HG02588 (cell line): ENCODE data around the gene GRPEL1.

Source experiments
- ATAC-seq: cut with Tn5 transposase; IDR thresholded peaks from one replicate; pipeline ENCODE4 v1.9.1; 2021; ENCODE audit warnings: mild to moderate bottlenecking, moderate library complexity; ENCODE audit not compliant: unreplicated experiment

The GRPEL1 gene

DNA sequence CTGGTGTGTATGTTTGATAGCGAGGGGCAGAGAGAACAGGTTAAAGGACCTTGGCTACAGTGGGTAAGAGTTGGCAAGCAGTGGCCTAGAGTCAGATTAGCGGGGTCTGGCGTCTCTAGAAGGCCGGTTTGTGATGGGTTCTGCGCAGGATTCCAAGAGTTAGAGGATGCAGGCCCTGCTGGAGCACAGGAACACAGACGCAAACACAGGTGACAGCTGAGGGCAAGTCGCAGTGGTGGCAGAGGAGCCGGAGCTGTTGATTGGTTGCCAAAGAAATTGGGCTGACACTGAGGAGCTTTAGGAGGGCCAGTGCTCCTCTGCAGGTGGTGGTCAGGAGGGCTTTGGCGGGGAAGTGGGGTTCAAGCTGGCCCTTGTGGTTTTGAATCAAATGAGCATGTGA lies 20.9 kb downstream of the GRPEL1 start:
- no peak for ATAC-seq

DNA sequence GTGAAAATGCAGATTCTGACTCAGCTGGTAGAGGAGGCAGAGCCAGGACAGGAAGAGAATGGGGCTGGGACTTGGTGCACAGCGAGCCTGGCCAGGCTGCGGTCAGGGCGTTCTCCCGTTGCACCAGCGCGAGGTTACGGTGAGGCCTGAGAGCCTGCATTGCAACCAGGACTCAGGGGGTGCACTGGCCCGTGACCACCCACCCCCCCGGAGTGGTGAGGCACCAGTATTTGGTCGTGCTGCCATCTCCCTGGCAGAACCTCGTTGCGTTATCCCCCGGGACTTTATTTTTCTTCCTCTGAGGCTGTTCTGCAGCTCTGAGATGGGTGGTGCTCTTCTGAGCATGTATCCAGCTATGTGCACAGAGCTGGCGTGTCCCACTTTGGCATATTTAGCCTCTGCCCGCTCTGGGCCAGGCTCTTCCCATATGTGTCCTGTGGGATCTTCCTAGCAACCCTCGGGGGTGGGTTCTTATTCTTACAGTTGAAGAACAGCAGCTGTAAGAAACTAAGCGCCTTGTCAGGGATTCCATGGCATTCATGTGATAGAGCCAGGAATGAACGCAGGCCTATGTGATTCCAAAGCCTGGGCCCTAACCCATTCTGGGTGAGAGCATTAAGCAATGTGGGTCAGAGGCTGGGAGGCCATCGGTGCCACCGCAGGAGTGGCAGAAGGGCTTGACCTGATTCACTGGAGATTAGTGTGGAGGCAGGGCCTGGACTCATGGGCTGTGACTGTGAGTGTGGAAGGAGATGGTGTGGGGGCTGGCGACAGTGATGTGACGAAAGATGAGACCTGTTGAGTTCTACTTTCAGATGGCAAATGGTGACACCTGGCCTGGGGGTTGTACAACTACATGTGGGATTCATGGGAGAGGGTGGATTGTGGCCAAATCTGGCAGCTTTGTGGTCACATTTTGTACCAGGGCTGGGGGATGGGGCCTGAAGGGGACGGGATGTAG lies 21.6 kb downstream of the GRPEL1 start:
- peak; percentile 19 for ATAC-seq

DNA sequence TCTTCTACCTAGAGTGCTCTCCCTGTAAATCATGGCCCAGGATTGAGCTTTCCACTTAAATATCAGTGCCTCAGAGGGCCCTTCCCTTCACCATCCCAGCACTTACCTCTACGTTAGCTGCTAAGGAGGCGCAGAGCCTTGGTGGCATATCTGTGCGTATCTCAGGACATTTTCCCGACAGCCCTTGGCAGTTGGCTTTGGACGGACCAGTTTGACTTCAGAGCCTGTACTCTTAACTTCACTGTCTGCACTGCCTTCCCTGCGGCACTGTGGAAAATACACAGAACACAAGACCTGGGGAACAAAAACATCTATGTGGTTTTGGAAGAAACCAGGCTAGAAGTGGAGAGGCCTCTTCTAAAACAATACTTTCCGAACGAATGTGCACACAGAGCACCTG lies 22.3 kb downstream of the GRPEL1 start:
- ATAC-seq = no peak

DNA sequence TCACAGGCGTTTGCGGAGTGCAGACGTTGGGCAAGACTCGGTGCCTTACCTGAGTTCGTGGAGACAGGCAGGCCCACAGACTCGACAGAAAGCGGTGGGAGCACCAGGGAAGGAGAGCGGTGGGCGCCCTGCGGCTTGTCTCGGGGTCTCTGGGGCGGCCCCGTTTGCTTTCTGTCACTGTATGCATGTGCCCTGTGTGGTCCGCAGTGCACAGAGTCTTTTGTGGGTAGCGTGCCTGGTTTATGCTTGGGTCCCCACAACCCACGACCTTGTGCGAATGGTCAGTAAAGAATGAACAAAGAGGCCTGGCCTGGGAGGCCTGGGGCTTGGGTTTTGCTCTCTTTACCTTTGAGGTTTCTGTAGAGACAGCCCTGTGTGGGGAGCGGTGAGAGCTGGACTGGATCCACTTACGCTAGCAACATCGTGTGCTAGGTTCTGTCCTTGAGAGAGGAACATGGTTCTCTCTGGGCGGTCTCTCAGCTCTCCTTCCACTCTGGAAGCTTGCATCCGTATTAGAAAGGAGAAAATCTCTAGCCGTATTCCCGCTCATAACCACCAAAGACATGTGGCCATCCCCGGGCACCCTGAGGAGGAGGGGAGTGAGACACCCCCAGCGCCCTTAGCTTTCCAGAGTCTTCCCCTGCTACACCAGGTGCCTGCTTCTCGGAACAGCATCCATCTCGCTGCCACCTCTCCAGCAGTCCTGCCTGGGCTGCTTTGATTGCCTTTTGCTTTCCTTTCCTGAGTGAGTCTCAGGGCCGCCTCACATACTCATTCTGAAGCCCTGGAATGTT lies 23.5 kb downstream of the GRPEL1 start:
- ATAC-seq = no peak

DNA sequence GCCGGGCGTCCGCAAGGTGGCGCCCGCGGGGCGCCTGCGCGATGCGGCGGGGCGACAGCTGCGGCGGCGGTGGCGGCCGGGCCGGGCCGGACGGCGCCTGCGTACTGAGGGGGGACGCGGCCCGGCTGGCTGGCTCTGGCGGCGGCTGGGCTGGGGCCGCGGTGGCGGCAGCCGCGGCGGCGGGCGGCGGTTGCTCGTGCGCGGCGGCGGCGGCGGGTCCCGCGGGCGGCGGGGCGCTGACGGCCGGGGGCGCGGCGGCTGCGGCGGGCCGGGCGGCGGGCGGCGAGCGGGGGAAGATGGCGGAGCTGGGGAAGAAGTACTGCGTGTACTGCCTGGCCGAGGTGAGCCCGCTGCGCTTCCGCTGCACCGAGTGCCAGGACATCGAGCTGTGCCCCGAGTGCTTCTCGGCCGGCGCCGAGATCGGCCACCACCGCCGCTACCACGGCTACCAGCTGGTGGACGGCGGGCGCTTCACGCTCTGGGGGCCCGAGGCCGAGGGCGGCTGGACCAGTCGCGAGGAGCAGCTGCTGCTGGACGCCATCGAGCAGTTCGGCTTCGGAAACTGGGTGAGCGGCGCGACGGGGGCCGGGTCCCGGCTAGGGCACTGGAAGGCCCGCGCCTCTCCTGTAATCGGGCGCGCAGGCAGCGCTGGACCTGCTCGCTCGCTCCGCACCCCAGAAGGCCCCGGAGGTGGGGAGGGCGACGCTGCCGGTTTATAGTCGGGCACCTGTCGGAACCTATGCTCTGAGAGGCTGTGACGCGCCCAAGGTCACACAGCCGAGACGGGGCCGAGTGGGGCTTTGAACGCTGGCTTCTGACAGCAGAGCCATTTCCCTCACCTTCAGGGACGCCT lies 24.4 kb downstream of the GRPEL1 start, which contains the start of gene TADA2B:
Gene TADA2B, plus strand, starts transcription at position 89 of the 853 bp plus-strand sequence. Its CDS starts 208 bp downstream, at position 297.
- peak; percentile 24 for ATAC-seq

DNA sequence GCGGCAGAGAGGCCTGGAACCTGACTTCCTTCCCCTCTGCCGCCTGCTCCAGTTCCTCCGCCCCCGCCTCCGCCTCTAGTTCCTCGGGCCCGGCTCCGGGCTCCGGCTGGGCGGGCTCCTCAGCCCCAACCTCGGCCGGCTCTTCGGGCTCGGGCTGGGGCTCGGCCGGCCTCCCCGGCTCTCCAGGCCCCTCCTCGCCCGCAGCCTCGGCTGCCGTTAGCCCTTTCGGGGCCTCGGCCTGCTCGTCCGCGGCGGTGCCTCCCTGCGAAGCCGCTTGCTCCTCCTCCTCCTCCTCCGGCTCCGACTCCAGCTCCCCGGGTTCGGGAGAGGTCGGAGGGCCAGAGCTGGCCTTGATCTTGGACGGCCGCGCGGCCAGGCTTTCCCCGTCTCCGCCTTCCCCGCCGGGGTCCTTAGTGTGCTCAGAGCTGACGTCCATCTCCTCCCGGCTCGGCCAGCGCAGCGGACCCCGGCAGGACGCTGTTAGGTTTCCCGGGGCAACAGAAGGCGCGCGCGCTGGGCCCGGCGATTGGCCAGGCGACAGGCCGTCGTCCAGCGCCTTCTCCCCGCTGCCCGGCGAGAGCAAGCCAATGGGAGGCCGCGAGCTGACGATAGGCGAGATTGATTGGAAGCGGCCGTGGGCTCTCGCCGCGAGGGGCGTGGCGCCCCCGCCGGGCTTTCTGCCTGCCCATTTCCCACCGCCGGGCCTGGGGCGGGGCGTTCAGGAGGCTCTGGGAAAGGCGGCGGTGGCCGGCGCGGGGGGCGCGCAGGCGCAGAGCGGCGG lies 25.2 kb downstream of the GRPEL1 start:
- ATAC-seq = peak; percentile 79

DNA sequence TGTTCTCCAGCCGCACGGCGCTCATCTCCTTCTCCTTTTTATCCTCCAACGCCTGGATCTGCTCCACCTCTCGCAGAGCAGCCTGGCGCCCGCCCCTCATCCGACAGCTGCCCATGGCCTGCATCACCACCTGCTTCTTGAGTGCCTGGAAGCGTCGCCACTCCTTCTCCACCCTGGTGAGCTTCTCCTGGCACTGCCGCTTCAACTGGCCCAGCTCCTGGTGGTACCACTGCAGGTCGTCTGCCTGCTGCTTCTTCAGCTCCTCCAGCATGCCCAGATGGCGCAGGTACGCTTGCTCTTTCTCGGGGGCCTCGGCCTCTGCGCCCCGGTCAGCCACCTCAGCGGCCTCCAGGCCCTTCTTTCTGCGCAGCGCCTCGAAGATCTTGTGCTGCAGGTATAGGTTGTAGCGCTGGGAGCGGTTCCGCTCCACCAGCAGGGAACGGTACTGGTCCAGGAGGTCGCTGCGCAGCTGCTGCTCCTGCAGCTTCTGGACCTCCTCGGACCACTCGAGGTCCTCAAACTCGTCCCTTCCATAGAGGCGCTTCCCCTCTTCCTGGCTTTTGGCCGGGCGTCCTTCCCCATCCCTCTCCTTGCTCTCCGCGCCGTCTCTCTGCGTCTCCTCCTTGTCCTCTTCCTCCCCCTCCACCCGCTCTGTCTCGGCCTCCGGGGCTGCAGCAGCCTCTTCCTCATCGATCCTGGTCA lies 25.9 kb downstream of the GRPEL1 start:
- no peak for ATAC-seq

DNA sequence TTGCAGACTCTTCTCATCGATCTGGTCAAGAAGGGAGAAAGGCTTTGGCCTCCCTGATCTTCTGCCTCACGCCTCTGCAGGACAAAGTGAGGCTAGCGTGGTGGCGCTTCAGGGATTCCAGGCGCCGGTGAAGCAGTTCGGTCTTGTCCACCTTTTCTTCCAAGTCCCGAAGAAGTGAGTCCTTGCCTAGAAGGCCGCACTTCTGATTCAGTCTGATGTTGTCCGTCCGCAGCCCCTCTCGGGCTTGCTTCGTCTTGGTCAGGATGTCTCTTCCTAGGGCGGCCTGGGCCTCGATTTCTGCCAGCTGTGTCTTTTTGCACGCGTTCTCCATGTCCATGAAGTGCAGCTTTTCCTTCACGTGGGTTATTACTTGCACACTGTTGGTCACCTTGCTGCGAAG lies 26.6 kb downstream of the GRPEL1 start:
- no peak for ATAC-seq

DNA sequence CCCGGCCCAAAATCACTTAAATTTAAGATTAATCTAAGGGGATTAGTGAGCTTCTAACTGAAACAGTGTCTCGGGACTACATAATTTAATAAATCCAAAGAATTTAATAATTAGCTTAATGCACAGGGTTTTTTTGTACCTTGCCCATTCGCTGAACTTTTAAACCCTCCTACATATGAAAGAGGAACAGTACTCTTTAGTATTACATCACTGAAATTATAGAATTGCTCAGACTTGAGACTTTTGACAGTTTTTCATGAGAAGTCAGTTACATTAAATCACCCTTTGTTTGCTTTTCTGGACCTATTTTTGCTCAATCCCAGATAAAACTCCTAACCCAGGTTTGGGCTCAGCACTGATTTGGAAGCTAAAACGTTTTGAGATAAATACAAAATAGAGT lies 27.1 kb downstream of the GRPEL1 start:
- ATAC-seq = no peak

DNA sequence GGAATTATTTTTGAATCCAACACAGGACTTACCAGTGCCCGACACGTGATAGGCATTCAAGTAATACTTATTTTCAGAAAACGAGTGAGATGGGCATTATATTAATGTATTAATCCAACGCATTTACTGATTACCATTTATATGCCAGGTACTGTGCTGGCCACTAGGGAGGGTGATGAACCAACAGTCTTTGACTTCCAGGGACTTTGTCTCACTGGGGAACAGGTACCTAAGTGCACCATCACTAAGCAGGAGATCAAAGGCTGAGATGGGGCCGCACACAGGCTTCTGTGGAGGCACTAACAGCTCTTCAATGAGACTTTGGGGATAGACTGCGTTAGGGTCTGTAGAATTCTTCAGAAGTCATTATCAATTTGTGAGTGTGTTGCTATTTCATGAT lies 30.4 kb downstream of the GRPEL1 start:
- no peak for ATAC-seq

DNA sequence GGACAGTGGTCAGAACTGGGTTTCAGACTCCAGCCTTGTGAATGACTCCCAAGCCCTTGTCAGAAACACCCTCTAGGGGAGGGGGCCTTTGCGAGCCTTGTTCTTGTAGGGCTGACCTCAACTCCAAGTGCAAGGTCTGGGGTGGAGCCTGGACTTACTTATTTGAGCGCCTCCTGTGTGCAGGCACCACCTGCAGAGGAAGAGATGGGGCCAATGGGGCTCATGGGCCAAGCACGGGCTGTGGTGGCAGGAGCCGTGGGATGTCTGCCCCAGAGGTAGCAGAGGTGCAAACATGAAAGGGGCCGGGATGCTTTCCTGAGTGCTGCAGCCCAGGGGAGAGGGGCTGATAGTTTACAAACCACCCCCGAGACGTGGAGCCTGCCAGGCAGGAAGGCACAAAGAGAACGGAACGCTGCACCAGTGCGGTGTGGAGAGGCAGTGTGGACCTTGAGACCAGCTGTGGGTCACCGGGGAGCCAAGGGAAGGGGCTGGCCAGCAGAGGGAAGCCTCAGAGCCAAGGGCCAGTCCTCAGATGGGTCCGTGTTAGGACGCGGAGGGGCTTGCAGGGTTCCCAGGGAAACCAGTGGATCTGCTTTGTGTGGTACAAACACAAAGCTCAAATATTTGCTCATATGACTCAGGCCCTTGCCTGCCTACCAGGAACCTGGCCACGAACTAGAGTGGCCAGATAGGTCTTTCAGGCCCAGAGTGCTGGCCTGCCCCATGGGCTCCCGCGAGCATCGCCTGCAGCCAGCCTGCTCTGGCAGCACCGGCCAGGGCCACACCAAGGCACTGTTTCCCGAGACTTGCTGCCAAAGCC lies 33.4 kb downstream of the GRPEL1 start:
- no peak for ATAC-seq

DNA sequence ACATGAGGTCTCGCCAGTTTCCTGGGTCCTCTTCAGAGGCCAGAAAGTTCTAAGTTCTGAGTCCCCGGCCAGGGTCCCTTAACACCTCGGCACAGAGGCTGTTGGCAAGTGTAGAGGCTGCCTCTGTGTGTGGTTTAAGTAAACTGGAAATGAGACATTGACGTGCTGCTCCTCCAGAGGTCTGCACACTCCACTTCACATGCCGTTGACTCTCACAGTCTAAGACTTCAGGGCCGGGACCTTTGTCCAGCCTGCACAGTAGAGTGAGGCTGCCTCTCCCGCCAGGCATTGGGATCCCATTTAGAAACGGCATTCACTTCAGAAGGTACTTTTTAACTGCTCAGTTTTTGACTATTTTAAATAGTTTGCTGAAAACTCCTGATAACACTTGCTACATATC lies 35.3 kb downstream of the GRPEL1 start:
- ATAC-seq = no peak

DNA sequence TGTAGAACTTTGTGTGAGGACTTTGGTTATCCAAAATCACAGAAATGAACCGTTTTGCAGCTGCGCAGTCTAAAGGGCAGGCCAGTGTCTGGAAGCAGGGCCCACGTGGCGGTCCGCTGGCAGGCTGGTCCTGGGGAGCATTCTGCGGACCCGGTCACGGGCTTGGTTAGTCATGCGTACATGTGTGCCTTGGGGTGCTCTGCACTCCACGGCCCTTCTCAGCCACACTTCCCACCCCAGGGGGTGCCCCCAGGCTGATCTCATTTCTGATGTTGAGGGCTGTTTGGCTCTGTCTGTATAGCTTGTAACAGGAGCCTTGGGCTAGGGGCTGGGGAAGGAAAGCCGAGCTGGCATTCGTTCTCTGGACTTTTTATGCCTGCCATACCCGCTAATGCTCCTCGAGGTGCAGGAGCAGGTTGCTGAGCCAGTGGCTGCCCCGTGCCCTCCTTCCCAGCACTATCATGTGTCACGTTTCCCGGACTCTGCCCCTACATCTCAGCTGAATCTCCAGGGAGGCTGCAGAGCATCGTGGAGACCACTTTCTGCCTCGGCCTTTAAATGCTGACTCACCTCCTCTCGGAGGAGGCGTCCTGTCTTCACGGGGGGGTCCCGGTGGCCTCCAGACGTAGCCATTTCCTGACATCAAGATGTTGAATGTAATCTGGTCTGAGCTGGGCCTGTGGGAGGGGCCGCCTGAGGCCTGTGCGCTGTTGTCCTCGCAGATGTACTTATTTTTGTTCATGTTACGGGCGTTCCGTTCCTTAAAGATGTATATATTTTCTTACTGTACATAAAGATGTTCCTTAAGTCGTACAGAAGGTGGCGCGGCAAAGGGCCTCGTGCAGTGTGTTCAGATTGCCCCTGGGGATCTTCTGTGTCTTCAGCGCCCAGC lies 36.1 kb downstream of the GRPEL1 start:
- no peak for ATAC-seq

DNA sequence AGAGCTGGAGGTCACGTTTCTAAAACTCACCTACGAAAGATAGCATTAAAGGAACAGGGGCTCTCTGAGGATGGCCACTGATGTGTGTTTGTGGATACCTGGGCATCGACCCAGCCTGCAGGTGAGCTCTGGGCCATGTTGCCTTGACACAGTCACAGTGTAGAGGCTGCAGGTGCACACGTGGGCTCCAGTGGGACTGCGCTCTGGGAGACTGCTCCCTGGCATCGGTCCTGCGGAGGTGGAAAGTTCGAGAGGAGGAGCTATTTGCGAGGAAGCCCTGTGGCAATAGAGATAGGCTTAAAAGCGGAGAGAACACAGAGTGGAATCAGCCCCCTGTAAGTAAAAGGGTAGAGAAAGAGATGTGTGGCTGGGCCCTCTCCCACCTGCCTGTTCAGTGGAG lies 37.0 kb downstream of the GRPEL1 start:
- no peak for ATAC-seq

DNA sequence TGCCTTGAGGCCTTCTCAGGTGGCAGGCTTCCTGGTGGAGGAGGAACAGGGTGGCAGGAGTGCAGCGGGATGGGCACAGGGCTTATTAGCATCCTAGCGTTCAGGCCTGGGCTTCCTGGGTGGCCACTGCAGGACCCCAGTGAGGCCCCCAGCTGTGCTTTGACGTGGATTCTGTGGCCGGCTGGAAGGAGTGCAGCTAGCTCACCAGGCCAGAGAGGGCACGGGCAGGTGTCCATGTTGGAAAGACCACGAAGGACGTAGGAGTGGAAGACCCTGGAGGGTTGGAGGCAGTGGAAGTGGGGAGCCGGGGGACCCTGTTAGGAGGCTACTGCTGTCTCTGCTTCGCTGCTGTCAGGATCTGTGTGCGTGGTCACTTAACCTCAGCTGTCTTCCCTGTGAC lies 37.9 kb downstream of the GRPEL1 start:
- no peak for ATAC-seq

DNA sequence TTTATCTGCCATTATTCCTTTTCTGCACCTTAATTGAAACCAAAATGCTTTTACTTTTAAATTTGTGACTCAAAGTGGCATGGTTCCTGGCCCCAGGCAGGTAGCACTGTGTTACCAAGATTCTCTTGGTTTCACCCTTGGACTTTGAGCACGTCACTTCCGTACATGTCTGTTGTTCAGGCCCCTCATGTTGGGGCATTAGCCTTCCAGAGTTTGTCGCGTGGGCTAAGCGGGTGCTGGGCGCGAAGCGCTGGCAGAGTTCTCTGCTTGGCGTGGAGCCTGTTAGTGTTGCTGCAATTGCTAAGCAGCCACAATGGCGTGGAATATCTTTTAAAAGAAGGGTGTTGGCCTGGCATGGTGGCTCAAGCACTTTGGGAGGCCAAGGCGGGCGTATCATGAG lies 38.7 kb downstream of the GRPEL1 start:
- no peak for ATAC-seq

DNA sequence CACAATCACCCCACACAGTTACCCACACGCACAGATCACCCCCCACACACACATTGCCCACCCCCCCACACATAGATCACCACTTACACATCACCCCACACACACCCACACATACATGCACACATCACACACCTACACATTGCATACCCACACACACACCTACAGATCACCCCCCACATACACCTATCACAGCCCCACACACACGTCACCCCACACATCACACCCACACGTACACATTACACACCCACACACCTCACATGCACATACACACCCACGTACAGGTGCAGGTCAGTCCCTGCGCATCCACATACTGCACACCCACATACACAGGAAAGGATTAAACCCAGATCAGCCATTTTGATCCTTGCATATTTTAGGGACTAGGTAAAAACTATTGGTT lies 40.0 kb downstream of the GRPEL1 start:
- no peak for ATAC-seq

DNA sequence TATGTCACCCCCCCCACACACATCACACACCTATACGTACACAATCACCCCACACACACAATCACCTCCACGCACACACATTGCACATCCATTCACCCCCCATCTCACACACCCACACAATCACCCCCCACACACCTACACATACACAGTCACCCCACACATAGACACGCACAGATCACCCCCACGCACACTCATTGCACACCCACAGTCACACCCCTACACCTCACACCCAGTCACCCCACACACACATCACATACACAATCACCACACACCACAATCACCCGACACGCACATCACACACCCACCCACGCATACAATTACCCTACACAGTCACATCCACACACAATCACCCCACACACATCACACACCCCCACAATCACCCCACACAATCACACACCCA lies 40.6 kb downstream of the GRPEL1 start:
- no peak for ATAC-seq
